GM12874 (cell line): ENCODE results near the gene STARD6.

Experiments used
- TF ChIP-seq, protein P1 (sequence below): IDR thresholded peaks from 2 replicates; pipeline ENCODE4 v1.5.1; 2011; ENCODE audit warnings: low read depth, mild to moderate bottlenecking, control low read depth, low read length, moderate library complexity; ENCODE audit not compliant: insufficient read depth

STARD6 gene, protein sequence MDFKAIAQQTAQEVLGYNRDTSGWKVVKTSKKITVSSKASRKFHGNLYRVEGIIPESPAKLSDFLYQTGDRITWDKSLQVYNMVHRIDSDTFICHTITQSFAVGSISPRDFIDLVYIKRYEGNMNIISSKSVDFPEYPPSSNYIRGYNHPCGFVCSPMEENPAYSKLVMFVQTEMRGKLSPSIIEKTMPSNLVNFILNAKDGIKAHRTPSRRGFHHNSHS

DNA sequence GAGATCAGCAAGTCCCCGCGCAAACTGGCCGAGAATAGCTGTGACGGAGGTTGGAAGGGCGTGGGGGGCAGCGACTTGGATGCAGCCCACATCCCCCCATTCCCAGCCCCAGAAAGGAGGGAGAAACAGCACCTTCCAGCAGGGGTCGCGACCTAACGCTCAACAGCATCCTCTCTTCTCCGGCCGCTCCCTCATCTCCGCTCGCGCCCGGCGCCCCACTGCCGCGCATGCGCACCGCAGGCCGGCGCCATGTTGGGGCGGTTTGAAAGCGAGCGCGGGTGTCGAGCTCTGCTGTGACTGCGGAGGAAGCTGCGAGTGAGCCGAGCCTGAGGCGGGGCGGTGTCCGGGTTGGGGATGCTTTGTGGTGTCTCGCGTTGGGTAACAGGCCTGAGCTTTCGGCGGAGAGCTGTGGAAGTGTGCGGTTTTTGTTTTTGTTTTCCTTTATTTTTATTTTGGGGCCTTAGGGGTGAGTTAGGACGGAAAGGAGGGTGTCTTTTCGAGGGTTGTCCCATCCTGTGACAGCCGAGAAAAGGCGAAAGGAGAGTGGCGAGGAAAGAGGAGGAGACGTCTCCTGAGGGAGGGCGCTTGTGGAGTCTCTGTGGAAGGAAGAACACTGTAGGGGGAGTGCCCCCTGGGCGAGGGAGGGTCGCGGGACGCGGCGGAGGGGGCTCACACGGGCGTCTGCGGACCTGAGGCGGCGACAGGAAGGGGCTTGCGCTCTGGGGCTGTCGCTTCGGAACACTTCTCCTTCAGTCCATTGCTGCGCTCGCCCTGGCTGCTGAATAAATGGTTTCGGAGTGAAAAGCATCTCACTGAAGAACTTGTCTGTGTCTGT is at the start of gene STARD6, which contains the start of gene C18orf54:
STARD6 (minus strand) TSS at position 199 of the 835 bp plus-strand sequence. CDS start 3,285 bp downstream, outside the sequence.
C18orf54 (plus strand) TSS at position 247 of the 835 bp plus-strand sequence. CDS start 2,667 bp downstream, outside the sequence.
- TF ChIP-seq, protein P1, sequence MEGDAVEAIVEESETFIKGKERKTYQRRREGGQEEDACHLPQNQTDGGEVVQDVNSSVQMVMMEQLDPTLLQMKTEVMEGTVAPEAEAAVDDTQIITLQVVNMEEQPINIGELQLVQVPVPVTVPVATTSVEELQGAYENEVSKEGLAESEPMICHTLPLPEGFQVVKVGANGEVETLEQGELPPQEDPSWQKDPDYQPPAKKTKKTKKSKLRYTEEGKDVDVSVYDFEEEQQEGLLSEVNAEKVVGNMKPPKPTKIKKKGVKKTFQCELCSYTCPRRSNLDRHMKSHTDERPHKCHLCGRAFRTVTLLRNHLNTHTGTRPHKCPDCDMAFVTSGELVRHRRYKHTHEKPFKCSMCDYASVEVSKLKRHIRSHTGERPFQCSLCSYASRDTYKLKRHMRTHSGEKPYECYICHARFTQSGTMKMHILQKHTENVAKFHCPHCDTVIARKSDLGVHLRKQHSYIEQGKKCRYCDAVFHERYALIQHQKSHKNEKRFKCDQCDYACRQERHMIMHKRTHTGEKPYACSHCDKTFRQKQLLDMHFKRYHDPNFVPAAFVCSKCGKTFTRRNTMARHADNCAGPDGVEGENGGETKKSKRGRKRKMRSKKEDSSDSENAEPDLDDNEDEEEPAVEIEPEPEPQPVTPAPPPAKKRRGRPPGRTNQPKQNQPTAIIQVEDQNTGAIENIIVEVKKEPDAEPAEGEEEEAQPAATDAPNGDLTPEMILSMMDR = peak; percentile 50

DNA sequence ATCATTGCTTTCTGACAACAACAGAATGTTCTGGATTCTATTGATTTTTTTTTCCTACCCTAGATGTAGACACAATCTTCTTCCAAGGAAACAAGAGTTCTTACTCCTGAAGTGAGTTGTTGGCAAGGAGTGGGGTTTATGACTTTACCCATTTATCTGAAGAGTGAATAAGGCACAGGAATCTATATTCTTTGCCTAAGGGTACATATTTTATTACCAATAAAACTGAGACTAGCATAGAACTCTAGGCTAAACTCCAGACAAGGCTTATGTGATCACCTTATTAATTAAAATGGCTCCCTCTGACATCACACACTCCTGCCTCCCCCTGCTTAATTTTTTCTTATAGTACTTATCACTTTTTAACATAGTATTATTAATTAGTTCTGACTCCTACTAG is 47.6 kb upstream of the STARD6 start:
- TF ChIP-seq, protein P1 = no peak

DNA sequence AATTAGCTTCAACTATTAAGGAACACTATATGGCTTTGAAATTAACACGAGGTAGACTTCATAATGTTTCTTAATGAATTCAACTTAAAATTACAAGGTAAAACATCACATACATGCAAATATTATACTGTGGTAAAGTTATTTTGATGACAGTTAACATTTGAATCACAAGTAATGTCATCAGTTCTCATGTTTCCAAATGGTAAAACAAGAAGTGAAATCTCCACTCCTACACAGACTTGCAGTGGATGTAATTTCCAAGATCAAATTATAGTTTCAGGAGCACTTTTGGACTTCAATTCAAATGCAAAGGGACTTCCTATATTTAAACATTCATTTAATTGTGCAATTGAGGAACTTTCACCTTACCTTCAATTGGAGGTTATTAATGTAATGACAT is 39.1 kb upstream of the STARD6 start:
- TF ChIP-seq, protein P1 = no peak

DNA sequence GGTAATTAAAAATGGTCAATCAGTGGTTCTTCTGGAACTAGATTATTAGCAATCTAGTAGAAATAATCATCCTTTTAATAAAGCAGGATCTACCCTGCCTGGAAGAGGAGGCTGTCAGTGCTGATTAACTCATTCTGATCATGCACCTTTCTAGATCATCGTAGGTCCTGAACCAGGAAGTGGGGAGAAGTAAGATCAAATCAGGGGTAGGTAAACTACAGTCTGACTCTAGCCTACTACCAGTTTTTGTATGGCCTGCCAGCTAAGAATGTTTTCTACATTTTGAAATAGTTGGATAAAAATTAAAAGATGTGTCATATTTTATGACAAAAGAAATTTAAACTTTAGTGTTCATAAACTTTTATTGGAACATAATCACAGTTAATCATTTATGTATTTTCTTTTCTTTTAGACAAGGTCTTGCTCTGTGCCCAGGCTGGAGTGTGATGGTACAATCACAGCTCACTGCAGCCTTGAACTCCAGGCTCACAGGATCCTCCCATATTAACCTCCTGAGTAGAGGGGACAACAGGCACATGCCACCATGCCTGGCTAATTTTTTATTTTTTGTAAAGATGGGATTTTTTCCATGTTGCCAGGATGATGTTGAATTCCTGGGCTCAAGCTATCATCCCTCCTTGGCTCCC is 36.1 kb upstream of the STARD6 start:
- TF ChIP-seq, protein P1 = no peak

DNA sequence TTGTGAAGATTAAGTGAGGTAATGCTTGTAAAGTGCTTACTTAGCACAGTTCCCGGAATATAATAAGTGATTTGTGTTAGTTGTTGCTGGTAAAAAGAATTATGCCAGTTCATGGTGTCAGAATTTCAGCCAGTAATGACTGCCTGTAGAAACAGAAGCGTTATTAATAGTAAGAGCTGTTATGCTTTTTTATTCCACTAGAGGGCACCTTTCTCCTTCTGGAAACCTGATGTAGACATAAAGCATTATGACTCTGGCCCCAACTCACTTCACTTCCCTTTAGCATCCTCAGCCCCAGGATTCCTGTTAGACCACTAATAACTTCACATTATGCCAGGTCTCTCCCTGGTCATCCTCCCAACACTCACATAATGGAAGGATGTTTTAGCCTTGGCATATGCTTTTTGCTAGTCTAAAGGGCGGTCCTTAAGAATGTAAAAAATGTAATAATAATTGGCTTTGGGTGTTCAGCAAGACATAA is 34.9 kb upstream of the STARD6 start:
- TF ChIP-seq, protein P1 = peak; percentile 55; the same call in 1 of the 2 replicates

DNA sequence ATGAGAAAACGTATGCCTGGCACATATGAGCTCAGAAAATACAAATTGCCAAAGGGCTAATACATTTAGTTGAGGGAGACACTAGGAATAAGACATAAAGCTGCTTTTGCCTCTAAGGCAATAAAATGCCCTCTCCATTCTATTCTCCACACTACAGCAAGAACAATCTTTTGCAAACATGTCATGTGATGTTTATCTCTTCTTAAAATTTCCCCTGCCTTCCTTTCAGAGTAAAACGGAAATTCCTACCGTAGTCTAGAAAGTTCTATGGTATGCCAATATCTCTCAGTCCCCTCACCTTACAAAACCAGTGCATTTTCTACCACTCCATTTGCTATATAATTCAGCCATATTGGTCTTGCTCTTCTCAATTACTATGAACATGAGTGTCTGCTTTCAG is 33.2 kb upstream of the STARD6 start:
- TF ChIP-seq, protein P1 = no peak

DNA sequence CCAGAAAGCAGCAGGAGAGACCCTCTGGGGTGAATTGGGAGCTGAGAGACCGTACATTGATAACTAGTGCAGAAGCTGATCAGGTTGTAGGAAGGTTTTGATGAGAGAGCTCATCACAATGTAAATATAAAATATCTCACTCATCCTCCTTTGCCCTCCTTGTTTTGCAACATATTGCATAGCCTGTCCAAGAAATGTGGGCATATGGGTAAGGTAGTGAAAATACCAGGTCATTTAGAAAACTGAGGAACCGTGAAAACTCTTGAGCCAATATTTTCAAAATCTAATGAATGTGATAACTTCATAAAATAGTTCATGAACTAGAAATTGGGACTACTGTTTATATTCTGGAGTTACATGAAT is 31.5 kb upstream of the STARD6 start:
- TF ChIP-seq, protein P1 = no peak
